Measurements from ENCODE around the gene RAB6B. TPM values are rescaled to one million over a fixed set of nuclear protein-coding genes. Genes with fewer than 3 reads are reported as not detected.

Gene RAB6B
- total RNA-seq, 1 donor: 0.72 TPM

GRCh38 chr3:133882986-133883586 is 12.6 kb downstream of the RAB6B start:
- Histone ChIP-seq H4K20me1 (ENCODE audit: insufficient read depth, low read length) (no peaks in the 10 kb centered on the region), H3K4me3 (ENCODE audit: insufficient read depth, low read length) (no peak overlapping the region), H2AFZ (ENCODE audit: low read length) (no peak overlapping the region), H3K27ac (ENCODE audit: low read depth, low read length) (no peak overlapping the region), H3K79me2 (ENCODE audit: insufficient read depth, low read length) (no peaks in the 10 kb centered on the region), H3K9me3 (ENCODE audit: low read depth, low read length) (no peaks in the 10 kb centered on the region), H3K27me3 (ENCODE audit: insufficient read depth, low read length) (no peaks in the 10 kb centered on the region), H3K4me2 (ENCODE audit: insufficient read depth, low read length) (no peak overlapping the region), H3K36me3 (ENCODE audit: insufficient read depth, low read length) (no peaks in the 10 kb centered on the region), H3K4me1 (ENCODE audit: insufficient read depth, low read length) (no peaks in the 10 kb centered on the region)
- no peak for TF ChIP-seq CTCF (IDR thresholded peaks at IDR 0.05; ENCODE audit: extremely low read depth, low read depth, low read length)
- no peak for DNase-seq (ENCODE audit: insufficient read length, low spot score, missing footprints)

- Histone ChIP-seq H3K27me3 (ENCODE audit: insufficient read depth, low read length) (peaks cover 5% of the 10 kb centered on the region), H3K27ac (ENCODE audit: low read depth, low read length) (no peak overlapping the region), H3K36me3 (ENCODE audit: insufficient read depth, low read length) (no peaks in the 10 kb centered on the region), H3K4me1 (ENCODE audit: insufficient read depth, low read length) (no peaks in the 10 kb centered on the region), H4K20me1 (ENCODE audit: insufficient read depth, low read length) (no peaks in the 10 kb centered on the region), H3K79me2 (ENCODE audit: insufficient read depth, low read length) (no peaks in the 10 kb centered on the region), H3K9me3 (ENCODE audit: low read depth, low read length) (no peaks in the 10 kb centered on the region), H3K4me3 (ENCODE audit: insufficient read depth, low read length) (no peak overlapping the region), H2AFZ (ENCODE audit: low read length) (no peak overlapping the region), H3K4me2 (ENCODE audit: insufficient read depth, low read length) (no peak overlapping the region)
- TF ChIP-seq CTCF (IDR thresholded peaks at IDR 0.05; ENCODE audit: extremely low read depth, low read depth, low read length): no peak
- no peak for DNase-seq (ENCODE audit: insufficient read length, low spot score, missing footprints)
Observed at GRCh38 chr3:133881939-133882825, 13.5 kb downstream of the RAB6B start.

GRCh38 chr3:133881492-133881891 is 14.2 kb downstream of the RAB6B start:
- no peak overlapping the region for H3K4me2 ChIP-seq (ENCODE audit: insufficient read depth, low read length)
- no peak for DNase-seq (ENCODE audit: insufficient read length, low spot score, missing footprints)
- no peak overlapping the region for H3K27ac ChIP-seq (ENCODE audit: low read depth, low read length)
- H2AFZ ChIP-seq (ENCODE audit: low read length): no peak overlapping the region
- peaks cover 11% of the 10 kb centered on the region for H3K27me3 ChIP-seq (ENCODE audit: insufficient read depth, low read length)
- H3K9me3 ChIP-seq (ENCODE audit: low read depth, low read length): no peaks in the 10 kb centered on the region
- no peak overlapping the region for H3K4me3 ChIP-seq (ENCODE audit: insufficient read depth, low read length)
- TF ChIP-seq CTCF (IDR thresholded peaks at IDR 0.05; ENCODE audit: extremely low read depth, low read depth, low read length): no peak
- no peaks in the 10 kb centered on the region for H3K4me1 ChIP-seq (ENCODE audit: insufficient read depth, low read length)
- no peaks in the 10 kb centered on the region for H3K79me2 ChIP-seq (ENCODE audit: insufficient read depth, low read length)
- no peaks in the 10 kb centered on the region for H3K36me3 ChIP-seq (ENCODE audit: insufficient read depth, low read length)
- no peaks in the 10 kb centered on the region for H4K20me1 ChIP-seq (ENCODE audit: insufficient read depth, low read length)

GRCh38 chr3:133880886-133881455 is 14.7 kb downstream of the RAB6B start:
- Histone ChIP-seq H3K27ac (ENCODE audit: low read depth, low read length) (no peak overlapping the region), H3K4me2 (ENCODE audit: insufficient read depth, low read length) (no peak overlapping the region), H3K27me3 (ENCODE audit: insufficient read depth, low read length) (peaks cover 16% of the 10 kb centered on the region), H3K4me1 (ENCODE audit: insufficient read depth, low read length) (no peaks in the 10 kb centered on the region), H3K4me3 (ENCODE audit: insufficient read depth, low read length) (no peak overlapping the region), H3K9me3 (ENCODE audit: low read depth, low read length) (no peaks in the 10 kb centered on the region), H4K20me1 (ENCODE audit: insufficient read depth, low read length) (no peaks in the 10 kb centered on the region), H2AFZ (ENCODE audit: low read length) (no peak overlapping the region), H3K79me2 (ENCODE audit: insufficient read depth, low read length) (no peaks in the 10 kb centered on the region), H3K36me3 (ENCODE audit: insufficient read depth, low read length) (no peaks in the 10 kb centered on the region)
- DNase-seq (ENCODE audit: insufficient read length, low spot score, missing footprints): no peak
- TF ChIP-seq CTCF (IDR thresholded peaks at IDR 0.05; ENCODE audit: extremely low read depth, low read depth, low read length): no peak

Data from osteoblast (primary cell).